Head of caudate nucleus (tissue), 42 donors: ENCODE results near the gene PPIB.

Experiments used
- DNase-seq, 42 donors: peaks; one replicate each; pipeline versions ENCODE4 v3.0.0 to v3.0.0-alpha.2; 2020 to 2021; ENCODE audit warnings: mixed read lengths in 7 of 42
- intact Hi-C: fragments of 100-400 bp; cut with DNase I; formaldehyde crosslinking; loops from one replicate; pipeline ENCODE4 v1.15.0; 2022

Gene PPIB

DNA sequence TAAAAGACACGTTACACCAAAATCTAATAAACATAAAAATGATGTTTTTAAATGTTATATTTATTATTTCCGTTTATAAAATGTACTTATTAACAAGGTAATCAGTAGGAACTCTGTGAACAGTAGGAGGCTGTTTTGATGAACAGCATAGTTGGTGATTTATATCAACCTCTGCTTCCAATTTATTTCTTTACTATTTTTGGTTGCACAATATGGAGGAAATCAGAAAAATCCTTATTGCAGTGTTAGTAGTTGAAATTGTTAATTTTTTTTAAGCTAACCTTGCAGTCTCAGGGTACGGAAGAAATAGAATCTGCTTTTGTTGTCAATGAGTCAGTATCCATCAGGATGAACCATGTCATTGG lies 16.3 kb downstream of the PPIB start:
- intact Hi-C loops: no loop called here
- no peak for DNase-seq

DNA sequence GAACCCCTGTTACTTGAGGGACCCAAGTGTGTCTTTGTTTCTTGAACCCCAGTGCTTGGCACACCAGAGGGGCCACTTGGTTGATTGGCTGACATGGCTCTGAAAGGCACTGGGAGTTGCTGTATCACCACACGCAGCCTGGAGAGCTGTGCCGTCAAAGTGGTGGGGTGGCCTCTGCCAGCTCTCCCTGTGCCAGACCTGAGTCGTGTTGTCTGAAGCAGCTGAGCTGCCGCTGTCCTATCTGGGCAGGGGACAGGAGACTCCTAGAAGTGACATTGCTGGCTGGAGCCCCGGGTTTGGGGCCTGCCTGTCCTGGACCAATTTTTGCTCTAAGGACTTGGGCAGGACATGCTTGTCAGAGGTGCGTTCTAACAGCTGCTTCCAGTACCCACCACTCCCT lies 16.8 kb downstream of the PPIB start:
- peak in 2 of 42 donors; percentile 27 to 47 for DNase-seq
- intact Hi-C loops: no loop called here

- intact Hi-C loops: no loop called here
- DNase-seq: peak in 23 of 42 donors; percentile 27 to 75 (median 53)
Observed at GRCh38 chr15:64144565-64145281, 18.1 kb downstream of the PPIB start.

- intact Hi-C loops: no loop called here
- DNase-seq: peak in 1 of 42 donors; percentile 44
Observed at GRCh38 chr15:64144192-64144564, 18.6 kb downstream of the PPIB start.

DNA sequence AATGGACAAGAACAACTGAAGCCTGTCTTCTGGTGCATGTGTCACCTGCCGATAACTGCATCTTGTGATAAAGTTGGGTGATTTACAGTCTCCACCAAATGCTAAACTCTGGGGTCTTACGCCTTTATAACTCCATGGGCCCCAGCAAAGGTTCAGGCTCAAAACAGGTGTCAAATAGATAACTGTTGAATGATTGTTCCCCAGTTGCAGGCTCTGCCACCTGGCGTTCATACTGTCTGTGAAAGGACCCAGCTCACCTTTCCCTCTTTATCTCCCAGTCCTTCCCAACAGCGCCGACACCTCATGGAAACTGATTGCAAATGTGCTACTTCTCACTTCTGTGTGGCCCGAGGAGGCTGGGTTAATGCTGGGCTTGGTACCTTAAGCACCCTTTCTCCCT lies 19.5 kb downstream of the PPIB start:
- DNase-seq: peak in 2 of 42 donors; percentile 30 to 42
- intact Hi-C loops: no loop called here

- intact Hi-C loops: no loop called here
- DNase-seq: peak in 9 of 42 donors; percentile 22 to 77 (median 57)
Observed at GRCh38 chr15:64141798-64142512, 20.9 kb downstream of the PPIB start.

- intact Hi-C loops: no loop called here
- peak in 2 of 42 donors; percentile 39 to 40 for DNase-seq
Observed at GRCh38 chr15:64138331-64138941, 24.4 kb downstream of the PPIB start.

DNA sequence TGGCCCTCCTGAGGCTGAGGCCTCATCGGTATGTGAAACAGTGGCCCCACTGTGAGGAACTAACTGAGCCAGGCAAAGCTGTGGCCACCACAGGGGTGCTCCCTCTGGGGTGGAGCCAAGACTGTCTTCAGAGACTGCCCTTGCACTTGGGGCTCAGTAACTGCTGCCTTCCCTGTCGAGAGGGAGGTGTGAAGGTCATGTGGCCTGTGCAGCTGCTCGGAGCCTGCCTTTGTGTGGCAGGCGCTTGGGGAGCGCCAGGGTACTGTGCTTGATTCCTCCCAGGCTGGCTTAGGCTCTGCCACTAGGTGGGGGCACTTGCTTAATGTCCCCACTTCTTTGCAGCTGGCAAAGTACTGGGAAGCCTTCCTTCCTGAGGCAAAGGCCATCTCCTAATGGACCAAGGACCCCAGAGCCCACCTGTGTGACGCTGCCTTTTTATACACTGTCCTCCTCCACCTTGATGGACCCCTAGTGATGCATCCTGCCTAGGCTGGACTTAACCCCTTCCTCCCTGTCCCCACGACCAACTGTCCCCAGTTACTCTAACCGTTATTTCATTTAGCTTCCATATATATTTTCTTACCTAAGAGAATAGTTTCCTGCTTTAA lies 25.5 kb downstream of the PPIB start:
- peak in 37 of 42 donors; percentile 29 to 85 (median 61) for DNase-seq
- intact Hi-C loops: no loop called here

GRCh38 chr15:64136347-64136746 lies 26.5 kb downstream of the PPIB start:
- DNase-seq: peak in 2 of 42 donors; percentile 3 to 39
- intact Hi-C loops: no loop called here

DNA sequence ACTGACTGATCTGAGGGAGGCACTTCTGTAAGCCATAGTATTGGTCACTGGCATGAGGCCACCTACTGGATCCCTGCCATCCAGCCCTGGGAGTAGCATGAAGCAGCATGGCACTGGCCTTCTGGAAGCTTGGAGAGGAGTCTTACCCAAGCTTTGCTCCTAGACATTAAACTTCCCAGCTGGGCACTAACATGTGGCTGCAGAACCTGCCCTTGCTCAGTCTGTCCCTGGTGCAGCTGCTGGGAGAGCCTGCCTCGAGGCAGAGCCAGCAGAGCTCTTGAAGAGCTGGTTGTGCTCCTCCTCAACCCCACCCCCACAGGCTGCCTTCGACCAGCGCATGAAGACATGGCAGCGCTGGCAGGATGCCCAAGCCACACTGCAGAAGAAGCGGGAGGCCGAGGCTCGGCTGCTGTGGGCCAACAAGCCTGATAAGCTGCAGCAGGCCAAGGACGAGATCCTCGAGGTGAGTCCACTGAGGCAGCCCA lies 28.4 kb downstream of the PPIB start:
- intact Hi-C loops: no loop called here
- DNase-seq: peak; percentile 61 to 92 (median 80)

GRCh38 chr15:64133623-64134344 lies 29.0 kb downstream of the PPIB start:
- peak in 2 of 42 donors; percentile 30 to 42 for DNase-seq
- intact Hi-C loops: no loop called here

GRCh38 chr15:64132217-64132616 lies 30.6 kb downstream of the PPIB start:
- peak in 2 of 42 donors; percentile 31 to 39 for DNase-seq
- intact Hi-C loops: no loop called here

DNA sequence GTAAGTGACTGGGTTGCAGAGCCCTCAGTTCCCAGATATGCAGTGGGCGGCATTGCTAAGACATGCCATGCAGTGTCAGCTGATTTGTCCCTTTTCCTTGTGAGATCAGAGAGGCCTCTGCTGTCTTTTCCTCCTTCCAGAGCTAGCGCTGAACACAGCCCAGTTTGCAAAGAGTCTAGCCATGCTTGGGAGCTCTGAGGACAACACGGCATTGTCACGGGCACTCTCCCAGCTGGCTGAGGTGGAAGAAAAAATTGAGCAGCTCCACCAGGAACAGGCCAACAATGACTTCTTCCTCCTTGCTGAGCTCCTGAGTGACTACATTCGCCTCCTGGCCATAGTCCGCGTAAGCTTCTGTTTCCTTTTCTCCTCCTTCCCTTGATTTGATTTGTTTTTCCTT lies 31.3 kb downstream of the PPIB start:
- DNase-seq: peak in 18 of 42 donors; percentile 36 to 78 (median 52)

DNA sequence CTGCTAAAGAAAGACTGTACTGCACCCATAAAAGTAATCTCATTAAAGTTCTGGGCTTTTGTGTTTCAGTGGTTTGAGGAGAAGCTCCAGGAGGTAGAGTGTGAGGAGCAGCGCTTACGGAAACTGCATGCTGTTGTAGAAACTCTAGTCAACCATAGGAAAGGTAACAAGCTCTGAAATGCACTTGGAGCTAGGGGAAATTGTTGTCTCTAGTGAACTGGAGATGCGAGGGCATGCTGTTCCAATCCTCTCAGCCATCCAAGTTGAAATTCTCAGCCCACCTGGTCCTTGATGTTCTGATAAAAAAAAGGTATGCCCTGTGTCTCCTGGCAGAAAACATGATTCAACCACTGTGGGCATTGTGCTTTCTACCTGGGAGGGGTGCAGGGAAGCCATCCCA lies 32.7 kb downstream of the PPIB start:
- intact Hi-C loops: no loop called here
- DNase-seq: peak in 1 of 42 donors; percentile 13

More for the DNA sequence above, 31.3 kb downstream of the PPIB start:
- intact Hi-C loops: no loop called here

DNA sequence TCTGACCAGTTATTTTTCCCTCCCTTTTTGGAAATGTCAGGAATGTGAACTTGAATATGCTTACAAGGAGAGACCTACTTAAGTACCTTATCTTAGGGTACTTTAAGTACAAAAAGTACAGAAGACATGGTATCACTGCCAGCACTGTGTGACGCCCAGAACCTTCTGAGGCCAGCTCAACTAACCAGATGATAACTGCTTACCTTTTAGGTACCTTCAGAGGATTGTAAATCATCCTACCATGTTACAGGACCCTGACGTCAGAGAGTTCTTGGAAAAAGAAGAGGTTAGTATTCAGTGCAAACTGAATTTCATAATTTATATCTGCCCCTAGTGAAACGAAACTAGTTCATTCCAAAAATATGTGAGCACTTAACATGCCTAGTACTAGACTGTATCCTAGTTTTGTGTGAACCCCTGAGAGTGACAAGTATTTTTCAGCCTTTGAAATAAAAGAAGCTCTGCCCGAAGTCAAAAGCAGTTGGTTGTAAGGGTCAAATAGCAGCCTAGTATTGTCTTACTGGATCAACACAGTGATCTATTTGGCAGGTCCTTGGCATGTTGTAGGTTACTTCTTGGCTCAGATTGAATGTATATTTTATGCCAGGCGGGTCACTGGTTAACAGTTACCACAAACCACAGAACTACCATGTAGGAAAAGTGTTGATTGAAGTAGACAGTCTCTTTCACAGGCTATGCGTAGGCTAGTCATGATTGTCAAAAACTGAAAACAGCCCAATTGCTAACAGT lies 35.1 kb downstream of the PPIB start:
- intact Hi-C loops: no loop called here
- peak in 2 of 42 donors; percentile 19 to 22 for DNase-seq

DNA sequence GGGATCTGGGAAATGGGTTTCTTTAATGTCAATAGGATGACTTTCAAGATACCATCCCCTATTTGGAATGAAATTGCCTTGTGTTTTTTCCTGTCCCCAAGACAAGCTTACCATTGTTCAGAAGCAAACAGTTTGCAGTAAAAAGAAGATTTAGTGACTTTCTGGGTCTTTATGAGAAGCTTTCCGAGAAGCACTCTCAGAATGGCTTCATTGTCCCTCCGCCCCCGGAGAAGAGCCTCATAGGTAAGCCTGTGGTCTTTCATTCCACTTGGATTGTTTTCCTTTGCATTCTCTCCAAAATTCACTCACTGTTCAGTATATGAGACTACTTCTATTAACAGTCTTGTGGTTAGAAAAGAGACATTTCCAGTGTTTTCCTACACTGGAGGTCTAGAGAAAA lies 36.8 kb downstream of the PPIB start:
- peak in 1 of 42 donors; percentile 38 for DNase-seq
- intact Hi-C loops: no loop called here

GRCh38 chr15:64122936-64123351 lies 39.9 kb downstream of the PPIB start:
- DNase-seq: peak; percentile 52 to 95 (median 86)
- intact Hi-C loops: no loop called here

DNA sequence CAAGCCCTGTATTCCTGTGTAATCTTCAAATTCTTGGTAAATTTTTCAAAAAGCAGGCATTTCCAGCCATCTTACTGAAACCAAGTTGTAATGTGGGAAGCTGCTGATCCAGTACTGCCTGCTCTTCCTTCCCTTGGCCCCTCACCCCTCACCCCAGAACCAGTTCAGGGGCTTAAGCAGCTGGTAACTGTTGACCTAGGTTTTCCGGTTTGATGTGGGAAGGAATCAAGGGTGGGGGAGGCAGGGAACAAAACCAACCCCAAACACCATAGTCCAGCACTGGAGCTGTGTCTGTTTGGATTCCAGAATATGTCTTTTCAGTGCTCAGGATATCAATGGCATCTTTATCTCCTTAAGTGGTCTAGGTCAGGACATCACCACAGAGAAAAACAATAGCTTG lies 40.4 kb downstream of the PPIB start:
- intact Hi-C loops: no loop called here
- DNase-seq: peak in 8 of 42 donors; percentile 18 to 66 (median 32)
